ENCODE results near the gene ARRB1. TPM values are rescaled to one million over a fixed set of nuclear protein-coding genes. Genes with fewer than 3 reads are reported as not detected.

ARRB1 gene
- total RNA-seq, 1 donor from 2014 or later, result 70.8 TPM

DNA sequence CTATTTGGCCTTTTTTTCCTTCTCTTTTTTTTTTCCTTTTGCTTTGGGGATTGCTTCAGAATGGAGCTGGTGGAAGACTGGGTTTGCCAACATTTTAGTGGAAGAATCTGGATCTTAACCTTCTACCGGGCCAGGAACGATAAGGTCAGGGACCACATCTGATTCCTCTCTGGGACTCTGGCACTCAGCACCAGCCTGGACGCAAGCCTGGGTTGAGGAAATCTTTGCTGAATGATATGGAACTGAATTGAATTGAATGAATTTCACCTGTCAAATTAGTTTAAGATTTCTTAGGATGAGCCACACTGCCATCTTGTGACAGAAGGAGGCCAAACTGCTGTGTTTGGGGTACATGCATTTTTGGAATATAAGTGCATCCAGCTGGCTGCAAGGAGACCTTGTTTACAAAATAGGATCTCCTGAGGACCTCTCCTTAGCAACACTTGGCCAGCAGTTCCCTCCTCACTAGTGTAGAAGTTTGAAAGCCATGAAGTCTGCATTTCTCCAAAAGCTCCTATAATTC is 80.5 kb downstream of the ARRB1 start:
- peak; percentile 42 for DNase-seq (ENCODE audit: low spot score)
- peak; percentile 9 for ATAC-seq
- intact Hi-C loops (cut with DNase I), result no loop called here

GRCh38 chr11:75269896-75270295 is 81.6 kb downstream of the ARRB1 start:
- intact Hi-C loops (cut with DNase I), result no loop called here
- ATAC-seq (no peak), DNase-seq (ENCODE audit: low spot score) (peak; percentile 34)

- DNase-seq (ENCODE audit: low spot score) (no peak), ATAC-seq (no peak)
- intact Hi-C loops (cut with DNase I), result no loop called here
These were observed 82.1 kb downstream of the ARRB1 start for GRCh38 chr11:75269367-75269660.

DNA sequence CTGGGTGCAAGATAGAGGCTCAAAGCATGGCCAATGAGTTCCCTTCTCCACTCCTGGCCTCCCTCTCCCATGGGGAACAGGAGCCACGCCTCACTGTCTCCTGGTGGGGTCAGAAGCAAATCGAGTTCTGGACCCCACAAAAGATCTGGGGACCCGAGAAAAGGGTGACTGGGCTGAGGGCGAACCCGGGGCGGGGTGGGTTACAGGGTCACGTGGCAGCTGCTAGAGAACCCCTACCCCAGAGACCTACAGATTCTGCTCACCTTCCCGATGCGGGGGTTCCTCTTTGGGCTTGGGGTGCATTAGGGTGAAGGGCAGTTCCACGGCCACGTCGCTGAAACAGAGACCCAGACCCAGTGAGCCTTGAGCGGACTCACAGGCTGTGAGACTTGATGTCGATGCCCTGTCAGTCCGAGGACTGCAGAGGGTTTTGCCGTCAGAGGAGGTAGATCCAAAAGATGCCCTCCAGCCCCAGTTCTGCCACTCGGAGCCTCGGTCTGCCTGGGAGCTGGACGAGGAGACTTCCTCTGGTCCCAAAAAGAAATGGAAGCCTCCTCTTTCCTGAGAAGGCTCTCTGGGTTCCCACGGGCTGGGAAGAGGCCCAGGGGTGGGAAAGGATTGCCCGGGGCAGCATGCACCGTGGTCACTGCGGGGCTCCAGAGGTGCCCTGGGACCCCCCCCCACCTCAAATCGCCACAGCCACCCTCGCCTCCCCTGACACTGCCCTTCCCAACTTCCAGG is 82.7 kb downstream of the ARRB1 start:
- ATAC-seq (no peak), DNase-seq (ENCODE audit: low spot score) (peak; percentile 54)
- intact Hi-C loops (cut with DNase I), result no loop called here

GRCh38 chr11:75267171-75267970 is 84.1 kb downstream of the ARRB1 start:
- intact Hi-C loops (cut with DNase I), result no loop called here
- ATAC-seq, result no peak
- peak; percentile 51 for DNase-seq (ENCODE audit: low spot score)

DNA sequence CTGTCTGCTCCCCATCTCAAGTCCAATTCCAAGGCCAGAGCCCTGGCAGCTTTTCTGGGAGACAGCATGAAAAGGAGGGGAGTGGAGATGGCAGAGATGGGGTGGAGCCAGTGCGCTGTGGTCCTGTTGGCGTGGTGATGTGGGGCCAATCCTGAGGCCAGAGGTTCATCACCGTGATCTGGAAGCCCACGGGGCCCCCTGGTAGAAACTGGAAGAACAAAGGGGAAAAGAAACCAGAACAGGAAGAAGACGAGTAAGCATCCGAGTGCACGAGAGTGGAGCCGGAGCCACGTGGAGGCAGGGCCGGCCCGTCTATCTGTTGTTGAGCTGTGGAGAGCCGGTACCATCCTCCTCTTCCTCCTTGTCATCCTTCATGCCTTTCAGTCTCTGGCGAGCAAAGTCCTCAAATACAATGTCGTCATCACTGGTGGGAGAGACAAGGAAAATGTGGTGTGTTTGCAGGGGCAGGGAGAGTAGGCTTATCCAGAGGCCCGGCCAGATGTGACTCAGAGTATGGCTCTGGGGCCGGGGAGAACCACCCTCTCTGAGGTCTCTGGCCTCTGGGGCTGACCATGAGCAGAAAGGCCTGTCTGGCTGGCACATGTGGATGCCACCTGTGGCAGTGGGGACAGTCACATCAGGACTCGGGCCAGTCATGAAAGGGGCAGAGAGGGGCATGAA is 85.5 kb downstream of the ARRB1 start:
- intact Hi-C loops (cut with DNase I), result no loop called here
- ATAC-seq (peak; percentile 4), DNase-seq (ENCODE audit: low spot score) (peak; percentile 56)

GRCh38 chr11:75264971-75265370 is 86.5 kb downstream of the ARRB1 start:
- DNase-seq (ENCODE audit: low spot score), result peak; percentile 55
- ATAC-seq, result no peak
- intact Hi-C loops (cut with DNase I), result no loop called here

DNA sequence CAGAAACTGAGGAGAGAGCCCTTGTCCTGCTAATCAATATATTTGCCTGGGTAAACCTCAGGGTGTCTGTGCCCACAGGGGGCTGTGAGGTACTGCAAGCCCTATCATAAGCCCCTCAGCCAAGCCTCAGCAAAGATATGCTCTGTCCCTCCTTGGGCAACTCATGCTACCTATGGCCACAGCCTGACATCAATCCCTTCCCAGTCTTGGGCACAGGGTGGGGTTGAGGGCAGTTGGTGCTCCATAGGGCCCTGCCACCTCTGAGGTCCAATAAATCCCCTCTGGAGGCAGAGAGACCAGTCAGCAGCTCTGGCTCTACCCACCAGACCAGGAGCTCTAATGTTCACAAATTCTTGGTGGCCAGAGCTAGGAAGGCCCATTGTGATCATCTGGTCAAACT is 87.1 kb downstream of the ARRB1 start:
- no peak for ATAC-seq
- intact Hi-C loops (cut with DNase I), result no loop called here

DNA sequence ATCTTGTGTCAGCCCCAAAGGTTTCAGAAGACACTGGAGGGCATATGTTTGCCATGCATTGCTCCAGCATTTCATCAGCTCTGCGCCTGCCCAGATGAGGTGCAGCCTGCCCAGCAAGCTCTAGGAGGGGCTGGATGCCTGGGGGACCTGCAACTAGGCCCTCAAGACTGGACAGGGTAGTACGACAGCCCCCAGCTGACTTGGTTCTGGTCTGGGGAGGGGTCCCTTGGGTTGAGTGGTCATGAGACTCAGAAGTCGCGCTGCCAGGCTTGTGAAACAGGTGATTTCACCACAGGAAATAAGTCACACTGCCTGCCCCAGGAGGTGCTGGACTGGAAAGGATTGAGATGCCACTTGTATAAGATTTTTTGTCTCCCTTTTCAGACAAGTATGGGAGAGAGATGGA is 87.5 kb downstream of the ARRB1 start:
- ATAC-seq, result peak; percentile 9
- peak; percentile 59 for DNase-seq (ENCODE audit: low spot score)
- intact Hi-C loops (cut with DNase I), result no loop called here

More for the DNA sequence above, 87.1 kb downstream of the ARRB1 start:
- DNase-seq (ENCODE audit: low spot score), result peak; percentile 37

DNA sequence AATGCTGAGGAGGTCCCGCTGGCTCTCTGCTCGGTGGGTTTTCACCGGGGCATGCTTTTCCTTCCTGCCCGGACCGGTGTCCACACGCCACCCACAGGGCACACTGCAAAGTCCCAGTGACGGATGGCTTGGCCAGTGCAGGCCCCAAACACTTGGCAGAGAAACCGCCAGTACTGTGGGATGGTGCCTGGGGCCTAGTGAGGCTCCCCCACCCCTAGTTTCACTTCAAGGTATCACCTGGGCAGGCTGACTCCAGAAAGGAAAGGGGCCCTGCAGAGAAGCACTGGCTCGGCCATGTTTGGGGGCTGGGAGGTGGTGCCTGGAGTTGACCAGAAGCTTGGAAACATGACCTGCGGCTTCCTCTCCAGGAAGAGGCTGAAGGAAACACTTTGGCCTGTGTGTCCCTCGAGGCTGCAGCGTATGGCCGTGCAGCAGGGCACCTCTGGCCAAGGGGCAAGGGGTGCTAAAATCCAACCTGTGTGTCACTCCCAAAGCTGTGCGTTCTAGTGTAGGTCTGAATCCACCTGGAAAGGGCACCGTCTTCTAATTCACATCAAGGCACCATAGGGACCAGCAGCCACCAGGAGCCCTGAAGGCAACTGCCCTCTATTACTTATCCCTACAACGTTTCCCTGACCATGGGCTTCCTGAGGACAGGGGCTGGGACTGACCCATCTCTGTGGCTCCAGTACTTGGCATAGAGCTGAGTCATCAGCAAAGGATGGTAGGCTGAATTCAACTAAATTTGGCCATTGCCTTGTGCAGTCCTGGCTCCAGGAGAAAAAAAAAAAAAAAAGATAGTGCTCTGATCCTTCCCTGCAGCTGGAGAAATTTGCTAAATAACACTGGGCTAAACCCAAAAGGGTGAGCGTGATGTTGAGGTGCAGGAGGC is 88.3 kb downstream of the ARRB1 start:
- peak; percentile 51 for DNase-seq (ENCODE audit: low spot score)
- intact Hi-C loops (cut with DNase I), result no loop called here
- peak; percentile 18 for ATAC-seq

GRCh38 chr11:75262436-75262835 is 89.0 kb downstream of the ARRB1 start:
- peak; percentile 25 for DNase-seq (ENCODE audit: low spot score)
- intact Hi-C loops (cut with DNase I), result no loop called here
- no peak for ATAC-seq

GRCh38 chr11:75261902-75262361 is 89.5 kb downstream of the ARRB1 start:
- DNase-seq (ENCODE audit: low spot score) (peak; percentile 44), ATAC-seq (no peak)
- intact Hi-C loops (cut with DNase I), result no loop called here

DNA sequence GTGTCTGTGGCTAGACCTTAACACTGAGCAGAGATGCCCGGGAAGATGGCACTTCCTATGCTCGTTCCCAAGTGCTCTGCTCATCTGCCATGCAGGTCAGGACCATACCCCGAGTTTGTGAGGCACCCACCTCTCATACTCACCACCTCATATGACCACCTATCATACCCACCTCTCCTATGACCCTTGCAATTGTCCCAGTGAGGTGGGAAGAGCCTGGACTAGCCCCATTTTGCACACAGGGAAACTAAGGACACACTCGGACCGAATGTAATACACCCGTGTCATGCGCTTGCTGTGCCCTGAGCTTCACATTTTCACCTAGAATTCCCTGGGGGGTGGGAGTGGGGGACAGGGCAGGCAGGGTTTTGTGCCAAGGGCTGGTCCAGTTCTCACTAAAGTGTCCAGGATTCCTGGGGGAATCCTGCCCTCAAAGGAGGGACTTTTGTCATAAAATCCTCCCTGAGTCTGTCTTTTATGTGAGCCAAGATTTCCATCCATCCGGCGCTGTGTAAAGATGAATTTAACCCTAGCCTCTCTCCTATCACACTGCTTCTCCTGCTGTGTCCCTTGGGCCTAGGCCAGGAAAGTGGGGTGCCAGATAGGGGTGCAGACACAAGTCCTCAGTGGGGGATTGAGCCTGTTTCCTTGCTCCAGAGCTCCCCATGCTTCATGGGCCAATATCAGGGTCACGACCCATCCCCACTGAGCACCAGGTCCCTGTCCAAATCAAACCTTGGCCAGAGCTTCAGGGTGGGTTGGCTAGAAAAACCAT is 90.9 kb downstream of the ARRB1 start:
- no peak for ATAC-seq
- DNase-seq (ENCODE audit: low spot score), result peak; percentile 47
- intact Hi-C loops (cut with DNase I), result no loop called here

DNA sequence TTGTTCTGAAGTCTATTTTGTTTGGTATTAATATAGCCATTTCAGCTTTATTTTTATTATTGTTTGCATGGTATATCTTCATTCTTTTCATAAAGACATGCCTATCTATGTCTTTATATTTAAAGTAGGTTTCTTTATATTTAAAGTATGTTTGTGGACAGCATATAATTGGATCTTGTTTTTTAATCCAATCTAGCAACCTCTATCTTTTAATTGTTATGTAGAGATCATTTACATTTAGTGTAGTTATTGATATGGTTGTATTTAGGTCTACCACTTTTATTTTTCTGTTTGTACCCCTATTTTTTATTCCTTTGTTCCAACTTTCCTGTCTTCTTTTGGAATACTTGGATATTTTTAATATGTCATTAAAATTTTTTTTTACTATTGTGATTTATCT is 97.1 kb downstream of the ARRB1 start:
- intact Hi-C loops (cut with DNase I), result no loop called here
- ATAC-seq (no peak), DNase-seq (ENCODE audit: low spot score) (no peak)

DNA sequence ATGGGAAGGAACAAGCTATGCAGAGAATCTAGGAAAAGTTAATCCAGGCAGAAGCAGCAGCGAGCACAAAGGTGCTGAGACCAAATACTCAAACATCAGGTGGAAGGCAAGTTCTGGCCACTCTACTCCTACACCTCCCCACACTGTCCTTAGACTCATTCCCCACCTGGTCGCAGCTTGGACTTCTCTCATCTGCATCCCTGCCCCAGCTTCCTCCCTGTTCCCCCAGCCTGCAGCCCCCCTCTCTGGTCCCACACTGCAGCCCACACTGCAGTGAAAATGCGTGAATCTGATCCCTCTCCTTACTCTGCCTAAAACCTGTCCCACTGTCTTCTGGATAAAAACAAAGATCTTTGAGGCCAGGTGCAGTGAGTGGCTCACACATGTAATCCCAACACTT is 101.8 kb downstream of the ARRB1 start:
- peak; percentile 31 for DNase-seq (ENCODE audit: low spot score)

GRCh38 chr11:75248924-75249256 is 102.6 kb downstream of the ARRB1 start:
- ATAC-seq (no peak), DNase-seq (ENCODE audit: low spot score) (no peak)
- intact Hi-C loops (cut with DNase I), result loop anchor here (10.0 kb wide), 3 partner anchors 104 to 314 kb away; no protein-coding TSS in a partner anchor

More for the DNA sequence above, 101.8 kb downstream of the ARRB1 start:
- ATAC-seq, result no peak
- intact Hi-C loops (cut with DNase I), result loop anchor here (10.0 kb wide), 3 partner anchors 105 to 315 kb away; no protein-coding TSS in a partner anchor

DNA sequence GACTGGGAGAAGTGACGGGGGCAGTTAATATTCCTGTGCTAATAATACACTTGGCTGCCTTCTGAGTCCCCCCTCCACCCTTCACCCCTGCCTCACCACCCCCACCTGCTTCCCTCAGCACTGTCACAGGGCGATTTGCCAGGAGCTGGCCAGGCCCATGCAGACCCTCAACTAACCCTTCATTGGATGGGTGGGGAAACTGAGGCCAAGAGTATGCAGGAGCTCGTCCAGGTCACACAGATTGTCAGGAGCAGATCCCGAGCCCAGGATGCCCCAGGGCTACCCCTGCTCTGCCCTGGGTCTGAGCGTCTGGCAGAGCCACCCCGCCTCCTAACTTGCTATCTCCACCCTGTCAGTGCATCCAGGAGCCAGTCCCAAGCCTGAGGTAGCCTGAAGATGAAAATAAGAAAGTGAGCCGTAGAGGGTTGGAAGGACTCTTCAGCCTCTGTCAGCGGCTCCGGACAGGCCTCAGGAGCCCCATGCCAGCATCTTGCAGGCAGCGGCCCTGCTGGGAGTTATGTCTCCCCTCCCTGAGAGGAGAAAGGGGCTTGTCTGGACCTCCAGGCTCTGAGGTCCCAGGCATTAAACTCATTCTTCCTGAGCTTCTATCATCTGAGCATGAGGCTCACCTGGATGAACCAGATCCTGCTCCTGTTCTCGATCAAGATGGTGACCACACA is 104.7 kb downstream of the ARRB1 start:
- ATAC-seq (no peak), DNase-seq (ENCODE audit: low spot score) (no peak)
- intact Hi-C loops (cut with DNase I), result loop anchor here (10.0 kb wide), 3 partner anchors 102 to 312 kb away; no protein-coding TSS in a partner anchor
